ENCODE measurements around the gene LLGL2.

The LLGL2 gene

GRCh38 chr17:75565066-75565465 is 39.6 kb downstream of the LLGL2 start:
- no peak for TF ChIP-seq CTCF (IDR thresholded peaks at IDR 0.05; ENCODE audit: low read depth, low read length, missing control alignments)
- H3K4me3 ChIP-seq (replicated peaks; ENCODE audit: low read depth, low read length), result no peak overlapping the region
- no peak for DNase-seq (ENCODE audit: extremely low read depth, low read depth)

- no peak for TF ChIP-seq CTCF (IDR thresholded peaks at IDR 0.05; ENCODE audit: low read depth, low read length, missing control alignments)
- no peak for DNase-seq (ENCODE audit: extremely low read depth, low read depth)
- no peak overlapping the region for H3K4me3 ChIP-seq (replicated peaks; ENCODE audit: low read depth, low read length)
Measured at GRCh38 chr17:75565618-75566017, 40.1 kb downstream of the LLGL2 start.

- TF ChIP-seq CTCF (IDR thresholded peaks at IDR 0.05; ENCODE audit: low read depth, low read length, missing control alignments), result no peak
- no peak for DNase-seq (ENCODE audit: extremely low read depth, low read depth)
- H3K4me3 ChIP-seq (replicated peaks; ENCODE audit: low read depth, low read length), result no peak overlapping the region
Measured at GRCh38 chr17:75566416-75566815, 40.9 kb downstream of the LLGL2 start.

GRCh38 chr17:75566834-75567233 is 41.3 kb downstream of the LLGL2 start:
- no peak for DNase-seq (ENCODE audit: extremely low read depth, low read depth)
- no peak for TF ChIP-seq CTCF (IDR thresholded peaks at IDR 0.05; ENCODE audit: low read depth, low read length, missing control alignments)
- no peak overlapping the region for H3K4me3 ChIP-seq (replicated peaks; ENCODE audit: low read depth, low read length)

- no peak for DNase-seq (ENCODE audit: extremely low read depth, low read depth)
- TF ChIP-seq CTCF (IDR thresholded peaks at IDR 0.05; ENCODE audit: low read depth, low read length, missing control alignments), result no peak
- H3K4me3 ChIP-seq (replicated peaks; ENCODE audit: low read depth, low read length), result no peak overlapping the region
Measured at GRCh38 chr17:75568412-75569255, 43.1 kb downstream of the LLGL2 start.

- H3K4me3 ChIP-seq (replicated peaks; ENCODE audit: low read depth, low read length), result no peak overlapping the region
- TF ChIP-seq CTCF (IDR thresholded peaks at IDR 0.05; ENCODE audit: low read depth, low read length, missing control alignments), result no peak
- no peak for DNase-seq (ENCODE audit: extremely low read depth, low read depth)
Measured at GRCh38 chr17:75570034-75570676, 44.7 kb downstream of the LLGL2 start.
